Measurements from ENCODE around the gene SEMA3A.

Gene SEMA3A

GRCh38 chr7:84236398-84236797, 41.8 kb upstream of the SEMA3A start:
- Histone ChIP-seq H3K27ac (ENCODE audit: low read depth, low read length) (no peak overlapping the region), H3K79me2 (ENCODE audit: insufficient read depth, low read length) (no peaks in the 10 kb centered on the region), H3K9me3 (ENCODE audit: insufficient read depth, low read length) (no peaks in the 10 kb centered on the region), H3K9ac (ENCODE audit: low read length) (no peak overlapping the region), H3K36me3 (ENCODE audit: low read length) (no peaks in the 10 kb centered on the region), H4K20me1 (ENCODE audit: low read depth, low read length) (no peaks in the 10 kb centered on the region), H3K9me2 (replicated peaks; ENCODE audit: insufficient read depth, low read length) (no peaks in the 10 kb centered on the region), H3K27me3 (ENCODE audit: low read length) (no peaks in the 10 kb centered on the region), H3K4me3 (ENCODE audit: insufficient read depth, low read length, poor library complexity, severe bottlenecking) (no peak overlapping the region), H2AFZ (ENCODE audit: low read depth, low read length, severe bottlenecking) (no peak overlapping the region), H3F3A (ENCODE audit: insufficient read depth) (no peaks in the 10 kb centered on the region), H3K4me2 (ENCODE audit: low read depth, low read length, poor library complexity, severe bottlenecking) (no peak overlapping the region)
- TF ChIP-seq CTCF (IDR thresholded peaks at IDR 0.05; ENCODE audit: insufficient read depth, low read length, poor library complexity, severe bottlenecking) (no peak), EZH2phosphoT487 (conservative IDR thresholded peaks at IDR 0.05; ENCODE audit: low read length) (no peak)

GRCh38 chr7:84232646-84233045, 38.1 kb upstream of the SEMA3A start:
- Histone ChIP-seq H3K79me2 (ENCODE audit: insufficient read depth, low read length) (no peaks in the 10 kb centered on the region), H3K9me2 (replicated peaks; ENCODE audit: insufficient read depth, low read length) (0 out of 2 replicates have a peak, but pooled peaks cover 4% of the 10 kb centered on the region), H3F3A (ENCODE audit: insufficient read depth) (no peaks in the 10 kb centered on the region), H3K36me3 (ENCODE audit: low read length) (no peaks in the 10 kb centered on the region), H3K9ac (ENCODE audit: low read length) (no peak overlapping the region), H4K20me1 (ENCODE audit: low read depth, low read length) (no peaks in the 10 kb centered on the region), H3K9me3 (ENCODE audit: insufficient read depth, low read length) (no peaks in the 10 kb centered on the region), H3K27me3 (ENCODE audit: low read length) (no peaks in the 10 kb centered on the region), H2AFZ (ENCODE audit: low read depth, low read length, severe bottlenecking) (no peak overlapping the region), H3K4me3 (ENCODE audit: insufficient read depth, low read length, poor library complexity, severe bottlenecking) (no peak overlapping the region), H3K27ac (ENCODE audit: low read depth, low read length) (no peak overlapping the region), H3K4me2 (ENCODE audit: low read depth, low read length, poor library complexity, severe bottlenecking) (no peak overlapping the region)
- TF ChIP-seq CTCF (IDR thresholded peaks at IDR 0.05; ENCODE audit: insufficient read depth, low read length, poor library complexity, severe bottlenecking) = no peak
- TF ChIP-seq EZH2phosphoT487 (conservative IDR thresholded peaks at IDR 0.05; ENCODE audit: low read length) = no peak

GRCh38 chr7:84231157-84231556, 36.6 kb upstream of the SEMA3A start:
- H3F3A ChIP-seq (ENCODE audit: insufficient read depth) = no peaks in the 10 kb centered on the region
- no peaks in the 10 kb centered on the region for H3K9me3 ChIP-seq (ENCODE audit: insufficient read depth, low read length)
- no peak for TF ChIP-seq EZH2phosphoT487 (conservative IDR thresholded peaks at IDR 0.05; ENCODE audit: low read length)

GRCh38 chr7:84230491-84230890, 35.9 kb upstream of the SEMA3A start:
- H3K4me3 ChIP-seq (ENCODE audit: insufficient read depth, low read length, poor library complexity, severe bottlenecking) = no peak overlapping the region
- H3K27me3 ChIP-seq (ENCODE audit: low read length) = no peaks in the 10 kb centered on the region
- no peaks in the 10 kb centered on the region for H3K36me3 ChIP-seq (ENCODE audit: low read length)
- no peak overlapping the region for H3K4me2 ChIP-seq (ENCODE audit: low read depth, low read length, poor library complexity, severe bottlenecking)
- no peak overlapping the region for H3K9ac ChIP-seq (ENCODE audit: low read length)
- H3K27ac ChIP-seq (ENCODE audit: low read depth, low read length) = no peak overlapping the region
- H3K9me2 ChIP-seq (replicated peaks; ENCODE audit: insufficient read depth, low read length) = 0 out of 2 replicates have a peak, but pooled peaks cover 4% of the 10 kb centered on the region
- H3F3A ChIP-seq (ENCODE audit: insufficient read depth) = no peaks in the 10 kb centered on the region
- no peaks in the 10 kb centered on the region for H3K9me3 ChIP-seq (ENCODE audit: insufficient read depth, low read length)
- H4K20me1 ChIP-seq (ENCODE audit: low read depth, low read length) = no peaks in the 10 kb centered on the region
- H2AFZ ChIP-seq (ENCODE audit: low read depth, low read length, severe bottlenecking) = no peak overlapping the region
- H3K79me2 ChIP-seq (ENCODE audit: insufficient read depth, low read length) = no peaks in the 10 kb centered on the region
- no peak for TF ChIP-seq EZH2phosphoT487 (conservative IDR thresholded peaks at IDR 0.05; ENCODE audit: low read length)
- TF ChIP-seq CTCF (IDR thresholded peaks at IDR 0.05; ENCODE audit: insufficient read depth, low read length, poor library complexity, severe bottlenecking) = no peak

More at GRCh38 chr7:84231157-84231556, 36.6 kb upstream of the SEMA3A start:
- no peak overlapping the region for H3K9ac ChIP-seq (ENCODE audit: low read length)
- H3K79me2 ChIP-seq (ENCODE audit: insufficient read depth, low read length) = no peaks in the 10 kb centered on the region
- H3K4me2 ChIP-seq (ENCODE audit: low read depth, low read length, poor library complexity, severe bottlenecking) = no peak overlapping the region
- no peaks in the 10 kb centered on the region for H4K20me1 ChIP-seq (ENCODE audit: low read depth, low read length)
- H3K4me3 ChIP-seq (ENCODE audit: insufficient read depth, low read length, poor library complexity, severe bottlenecking) = no peak overlapping the region
- H2AFZ ChIP-seq (ENCODE audit: low read depth, low read length, severe bottlenecking) = no peak overlapping the region
- no peak overlapping the region for H3K27ac ChIP-seq (ENCODE audit: low read depth, low read length)
- H3K27me3 ChIP-seq (ENCODE audit: low read length) = no peaks in the 10 kb centered on the region
- no peaks in the 10 kb centered on the region for H3K36me3 ChIP-seq (ENCODE audit: low read length)
- H3K9me2 ChIP-seq (replicated peaks; ENCODE audit: insufficient read depth, low read length) = 0 out of 2 replicates have a peak, but pooled peaks cover 4% of the 10 kb centered on the region

Measured in SU-DHL-6 (cell line).